ENCODE results near the gene ZNF768. TPM values are rescaled to one million over a fixed set of nuclear protein-coding genes. Genes with fewer than 3 reads are reported as not detected.
A peak's percentile ranks its signal among the peaks of the same experiment; 100 is the strongest.
"Not testable (repeated sequence)": the region's sequence is repeated elsewhere in the genome, so short reads cannot be mapped to it uniquely, and the experiment has no call there.

ZNF768 gene
- total RNA-seq, 1 donor from 2014 or later: 17.9 TPM

GRCh38 chr16:30510376-30510938 is 15.9 kb downstream of the ZNF768 start:
- DNase-seq (ENCODE audit: low read depth in 2 of 2): no peak

GRCh38 chr16:30509081-30509765 is 17.1 kb downstream of the ZNF768 start:
- no peak for DNase-seq (ENCODE audit: low read depth in 2 of 2)

GRCh38 chr16:30503403-30504296 is 22.7 kb downstream of the ZNF768 start:
- no peak for DNase-seq (ENCODE audit: low read depth in 2 of 2)

- peak in 1 of 2 donors; percentile 30 for DNase-seq (ENCODE audit: low read depth in 2 of 2)
These were observed 27.1 kb downstream of the ZNF768 start for GRCh38 chr16:30499284-30499683.

GRCh38 chr16:30494709-30495108 is 31.7 kb downstream of the ZNF768 start:
- DNase-seq (ENCODE audit: low read depth in 2 of 2): no peak

- no peak for DNase-seq (ENCODE audit: low read depth in 2 of 2)
These were observed 32.4 kb downstream of the ZNF768 start for GRCh38 chr16:30493941-30494488.

- DNase-seq (ENCODE audit: low read depth in 2 of 2): peak; percentile 42 to 83
These were observed 34.5 kb downstream of the ZNF768 start for GRCh38 chr16:30491744-30492308.

GRCh38 chr16:30491229-30491628 is 35.1 kb downstream of the ZNF768 start:
- DNase-seq (ENCODE audit: low read depth in 2 of 2): no peak

GRCh38 chr16:30490210-30490609 is 36.2 kb downstream of the ZNF768 start:
- no peak for DNase-seq (ENCODE audit: low read depth in 2 of 2)

GRCh38 chr16:30488764-30489605 is 37.4 kb downstream of the ZNF768 start:
- DNase-seq (ENCODE audit: low read depth in 2 of 2): no peak

GRCh38 chr16:30485818-30486436 is 40.4 kb downstream of the ZNF768 start:
- peak in 1 of 2 donors; percentile 67 for DNase-seq (ENCODE audit: low read depth in 2 of 2)

- no peak for DNase-seq (ENCODE audit: low read depth in 2 of 2)
These were observed 41.5 kb downstream of the ZNF768 start for GRCh38 chr16:30484887-30485286.

- DNase-seq (ENCODE audit: low read depth in 2 of 2): no peak
These were observed 44.0 kb downstream of the ZNF768 start for GRCh38 chr16:30482366-30482765.

- peak in 1 of 2 donors; percentile 22 for DNase-seq (ENCODE audit: low read depth in 2 of 2)
These were observed 45.0 kb downstream of the ZNF768 start for GRCh38 chr16:30481381-30481780.

GRCh38 chr16:30478766-30479478 is 47.4 kb downstream of the ZNF768 start:
- DNase-seq (ENCODE audit: low read depth in 2 of 2): no peak

- DNase-seq (ENCODE audit: low read depth in 2 of 2): not testable (repeated sequence)
These were observed 48.6 kb downstream of the ZNF768 start for GRCh38 chr16:30477773-30478172.

- DNase-seq (ENCODE audit: low read depth in 2 of 2): no peak
These were observed 49.4 kb downstream of the ZNF768 start for GRCh38 chr16:30476991-30477390.

GRCh38 chr16:30474684-30475083 is 51.7 kb downstream of the ZNF768 start:
- DNase-seq (ENCODE audit: low read depth in 2 of 2): no peak

GRCh38 chr16:30474074-30474452 is 52.3 kb downstream of the ZNF768 start:
- no peak for DNase-seq (ENCODE audit: low read depth in 2 of 2)
